DMS53 (cell line): ENCODE results near the gene CELF5.

Source experiments
- DNase-seq: peaks from one replicate; lab custom pipeline; 2025; lab: John Stamatoyannopoulos, UW

Gene CELF5

DNA sequence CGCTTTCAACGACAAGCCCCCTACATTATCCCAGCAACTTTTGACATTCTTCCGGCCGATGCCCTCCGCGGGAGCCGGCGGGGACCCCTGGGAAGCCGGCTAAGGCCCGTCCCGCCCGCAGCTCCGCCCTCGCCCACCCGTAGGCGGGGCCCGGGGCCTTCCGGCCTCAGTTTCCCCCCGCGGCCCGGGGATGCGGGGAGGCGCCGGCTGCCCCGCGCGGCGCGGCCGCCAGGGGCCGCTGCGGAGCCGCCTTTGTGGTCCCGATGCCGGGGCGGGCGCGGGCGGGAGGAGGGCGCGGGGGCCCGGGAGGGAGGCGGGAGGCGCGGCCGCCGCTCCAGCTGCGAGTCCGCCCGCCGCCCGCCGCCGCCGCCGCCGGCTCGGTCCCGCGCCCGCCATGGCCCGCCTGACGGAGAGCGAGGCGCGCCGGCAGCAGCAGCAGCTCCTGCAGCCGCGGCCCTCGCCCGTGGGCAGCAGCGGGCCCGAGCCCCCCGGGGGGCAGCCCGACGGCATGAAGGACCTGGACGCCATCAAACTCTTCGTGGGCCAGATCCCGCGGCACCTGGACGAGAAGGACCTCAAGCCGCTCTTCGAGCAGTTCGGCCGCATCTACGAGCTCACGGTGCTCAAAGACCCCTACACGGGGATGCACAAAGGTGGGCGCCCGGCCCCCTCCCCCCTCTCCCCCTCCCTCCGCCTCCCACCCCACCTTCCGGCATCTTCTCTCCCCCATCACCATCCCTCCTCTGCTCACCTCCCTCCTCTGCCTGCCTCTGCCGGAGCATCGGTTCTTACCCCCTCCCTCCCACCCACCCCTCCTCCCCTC lies at the start of gene CELF5:
Gene CELF5 (plus strand): TSS at position 316 of the 823 bp plus-strand sequence. CDS start 79 bp downstream, at position 395.
- DNase-seq: peak; percentile 78

DNA sequence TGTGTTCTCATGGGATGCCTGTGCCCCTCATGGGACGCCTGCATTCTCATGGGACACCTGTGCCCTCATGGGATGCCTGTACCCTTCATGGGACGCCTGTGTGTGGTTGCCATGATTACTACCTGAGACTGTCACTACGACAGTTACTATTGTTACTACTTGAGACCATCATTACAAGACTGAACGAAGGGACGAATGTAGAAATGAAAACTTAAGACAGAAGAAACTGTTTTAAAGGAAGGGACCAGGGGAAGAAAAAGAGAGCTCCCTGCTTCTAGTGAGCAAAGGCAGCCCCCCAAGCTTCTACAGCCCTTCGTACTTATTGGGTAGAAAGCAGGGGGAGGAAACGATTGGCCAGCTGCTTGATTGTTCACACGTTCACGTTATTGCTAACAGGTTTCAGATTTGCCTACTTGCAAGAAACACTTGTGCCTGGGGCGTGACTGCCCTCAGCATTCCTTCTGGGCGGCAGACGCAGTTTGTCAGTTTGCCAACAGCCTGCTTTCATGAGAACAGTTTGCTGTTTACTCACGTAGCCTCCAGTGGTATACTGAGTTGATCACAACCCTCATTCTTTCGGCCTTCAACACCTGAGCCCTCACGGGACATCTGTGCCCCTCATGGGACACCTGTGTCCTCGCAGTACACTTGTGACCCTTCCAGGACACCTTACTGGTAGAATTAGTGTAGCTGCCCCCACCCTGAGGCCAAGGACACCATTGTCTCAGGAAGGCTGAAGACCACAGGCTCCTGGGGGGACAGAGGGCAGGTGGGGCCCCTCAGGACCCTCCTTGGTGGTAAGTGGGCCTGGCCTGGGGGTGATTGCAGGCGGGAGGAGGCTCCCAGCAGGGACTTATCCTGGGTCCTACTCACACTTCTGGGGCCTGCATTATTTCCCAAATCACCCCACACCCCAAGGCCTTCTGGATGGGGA lies 48.4 kb upstream of the CELF5 start:
- DNase-seq: peak; percentile 32

DNA sequence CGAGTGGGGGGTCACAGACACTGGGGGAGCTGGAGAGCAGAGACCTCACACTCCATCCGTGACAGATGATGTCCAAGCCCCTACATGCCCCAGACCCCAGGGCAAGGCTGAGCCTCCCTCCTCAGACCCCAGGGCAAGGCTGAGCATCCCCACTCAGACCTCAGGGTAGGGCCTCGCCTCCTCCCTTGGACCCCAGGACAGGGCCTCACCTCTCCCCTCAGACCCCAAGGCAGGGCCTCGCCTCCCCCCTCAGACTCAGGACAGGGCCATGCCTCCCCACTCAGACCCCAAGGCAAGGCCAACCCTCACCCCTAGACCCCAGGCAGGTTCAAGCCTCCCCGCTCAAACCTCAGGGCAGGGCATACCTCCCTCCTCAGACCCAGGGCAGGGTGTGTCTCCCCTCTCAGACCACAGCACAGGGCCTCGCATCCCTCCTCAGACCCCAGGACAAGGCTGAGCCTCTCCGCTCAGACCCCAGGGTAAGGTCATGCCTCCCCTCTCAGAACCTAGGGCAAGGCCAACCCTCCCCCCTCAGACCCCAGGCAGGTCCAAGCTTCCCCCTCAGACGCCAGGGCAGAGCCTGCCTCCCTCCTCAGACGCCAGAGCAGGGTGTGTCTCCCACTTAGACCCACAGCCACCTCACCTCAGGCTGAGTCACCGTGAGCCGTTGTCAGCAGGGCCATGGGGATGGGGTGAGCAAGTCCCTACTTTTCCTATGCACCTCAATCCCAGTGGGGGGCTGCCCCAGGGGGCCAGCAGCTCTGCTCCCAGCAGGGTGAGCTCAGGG lies 47.6 kb upstream of the CELF5 start:
- DNase-seq: peak; percentile 35

DNA sequence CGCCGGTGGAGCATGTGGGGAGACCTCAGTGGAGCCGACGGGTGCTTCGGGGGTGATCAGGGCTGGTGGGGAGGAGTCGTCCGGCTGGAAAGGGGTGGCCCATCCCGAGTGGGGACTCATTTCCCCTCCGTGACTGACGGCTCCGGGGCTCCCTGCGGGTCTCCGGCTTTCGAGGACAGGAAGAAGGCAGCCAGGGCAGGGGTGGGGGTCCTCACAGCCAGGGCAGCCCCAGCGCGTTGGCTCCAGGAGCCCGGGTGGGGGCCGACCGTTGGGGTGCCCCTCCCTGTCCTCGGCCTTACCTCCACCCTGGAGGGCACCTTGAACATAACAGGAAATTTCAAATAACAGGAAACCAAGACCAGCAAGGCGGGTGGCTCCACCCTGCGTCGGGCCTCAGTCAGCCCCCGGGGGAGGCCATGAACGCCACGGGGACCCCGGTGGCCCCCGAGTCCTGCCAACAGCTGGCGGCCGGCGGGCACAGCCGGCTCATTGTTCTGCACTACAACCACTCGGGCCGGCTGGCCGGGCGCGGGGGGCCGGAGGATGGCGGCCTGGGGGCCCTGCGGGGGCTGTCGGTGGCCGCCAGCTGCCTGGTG lies 46.0 kb upstream of the CELF5 start, which contains the start of gene S1PR4:
Gene S1PR4 (plus strand): TSS at position 393 of the 596 bp plus-strand sequence. CDS start 24 bp downstream, at position 417.
- no peak for DNase-seq

DNA sequence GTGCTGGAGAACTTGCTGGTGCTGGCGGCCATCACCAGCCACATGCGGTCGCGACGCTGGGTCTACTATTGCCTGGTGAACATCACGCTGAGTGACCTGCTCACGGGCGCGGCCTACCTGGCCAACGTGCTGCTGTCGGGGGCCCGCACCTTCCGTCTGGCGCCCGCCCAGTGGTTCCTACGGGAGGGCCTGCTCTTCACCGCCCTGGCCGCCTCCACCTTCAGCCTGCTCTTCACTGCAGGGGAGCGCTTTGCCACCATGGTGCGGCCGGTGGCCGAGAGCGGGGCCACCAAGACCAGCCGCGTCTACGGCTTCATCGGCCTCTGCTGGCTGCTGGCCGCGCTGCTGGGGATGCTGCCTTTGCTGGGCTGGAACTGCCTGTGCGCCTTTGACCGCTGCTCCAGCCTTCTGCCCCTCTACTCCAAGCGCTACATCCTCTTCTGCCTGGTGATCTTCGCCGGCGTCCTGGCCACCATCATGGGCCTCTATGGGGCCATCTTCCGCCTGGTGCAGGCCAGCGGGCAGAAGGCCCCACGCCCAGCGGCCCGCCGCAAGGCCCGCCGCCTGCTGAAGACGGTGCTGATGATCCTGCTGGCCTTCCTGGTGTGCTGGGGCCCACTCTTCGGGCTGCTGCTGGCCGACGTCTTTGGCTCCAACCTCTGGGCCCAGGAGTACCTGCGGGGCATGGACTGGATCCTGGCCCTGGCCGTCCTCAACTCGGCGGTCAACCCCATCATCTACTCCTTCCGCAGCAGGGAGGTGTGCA lies 45.3 kb upstream of the CELF5 start:
- DNase-seq: no peak

DNA sequence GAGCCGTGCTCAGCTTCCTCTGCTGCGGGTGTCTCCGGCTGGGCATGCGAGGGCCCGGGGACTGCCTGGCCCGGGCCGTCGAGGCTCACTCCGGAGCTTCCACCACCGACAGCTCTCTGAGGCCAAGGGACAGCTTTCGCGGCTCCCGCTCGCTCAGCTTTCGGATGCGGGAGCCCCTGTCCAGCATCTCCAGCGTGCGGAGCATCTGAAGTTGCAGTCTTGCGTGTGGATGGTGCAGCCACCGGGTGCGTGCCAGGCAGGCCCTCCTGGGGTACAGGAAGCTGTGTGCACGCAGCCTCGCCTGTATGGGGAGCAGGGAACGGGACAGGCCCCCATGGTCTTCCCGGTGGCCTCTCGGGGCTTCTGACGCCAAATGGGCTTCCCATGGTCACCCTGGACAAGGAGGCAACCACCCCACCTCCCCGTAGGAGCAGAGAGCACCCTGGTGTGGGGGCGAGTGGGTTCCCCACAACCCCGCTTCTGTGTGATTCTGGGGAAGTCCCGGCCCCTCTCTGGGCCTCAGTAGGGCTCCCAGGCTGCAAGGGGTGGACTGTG lies 44.6 kb upstream of the CELF5 start:
- no peak for DNase-seq

DNA sequence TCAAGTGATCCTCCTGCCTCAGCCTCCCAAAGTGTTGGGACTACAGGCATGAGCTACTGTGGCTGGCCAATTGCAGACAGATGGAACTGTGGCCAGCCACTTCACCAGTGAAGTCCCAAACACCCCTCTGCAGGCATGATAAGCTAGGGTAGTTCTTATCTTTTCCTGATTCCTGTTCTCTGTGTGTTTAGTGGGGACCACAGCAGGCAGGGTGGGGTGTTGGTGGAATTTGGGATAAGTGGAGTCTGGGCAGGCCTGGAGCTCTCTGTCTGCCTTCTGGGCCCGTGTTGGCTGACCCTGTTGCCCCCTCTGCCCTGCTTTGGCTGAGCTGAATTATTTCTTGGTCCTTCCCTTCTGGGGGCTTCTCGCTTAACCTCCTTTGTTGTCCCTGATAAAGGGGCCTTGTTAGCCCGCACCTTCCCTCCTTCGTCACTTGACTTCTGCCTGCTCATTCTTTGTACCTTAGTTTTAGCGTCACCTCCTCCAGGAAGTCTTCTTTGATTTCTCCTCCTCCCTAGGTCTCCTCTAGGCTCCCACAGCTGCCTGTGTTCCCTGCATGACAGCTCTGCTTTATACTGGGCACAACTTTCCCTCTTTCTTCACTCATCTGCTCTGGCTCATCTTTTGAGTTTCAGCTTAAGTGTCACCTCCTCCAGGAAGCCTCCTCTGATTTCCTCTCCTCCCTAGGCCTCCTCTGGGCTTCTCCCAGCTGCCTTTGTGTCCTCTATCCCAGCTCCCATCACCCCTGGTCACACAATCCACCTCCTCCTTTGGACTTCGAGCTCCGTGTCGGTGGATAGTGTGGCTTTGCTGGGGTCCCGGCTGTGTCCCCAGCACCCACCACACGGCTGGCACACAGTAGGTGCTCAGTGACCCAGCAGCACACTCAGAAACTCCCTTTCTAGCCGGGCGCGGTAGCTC lies 40.5 kb upstream of the CELF5 start:
- no peak for DNase-seq

DNA sequence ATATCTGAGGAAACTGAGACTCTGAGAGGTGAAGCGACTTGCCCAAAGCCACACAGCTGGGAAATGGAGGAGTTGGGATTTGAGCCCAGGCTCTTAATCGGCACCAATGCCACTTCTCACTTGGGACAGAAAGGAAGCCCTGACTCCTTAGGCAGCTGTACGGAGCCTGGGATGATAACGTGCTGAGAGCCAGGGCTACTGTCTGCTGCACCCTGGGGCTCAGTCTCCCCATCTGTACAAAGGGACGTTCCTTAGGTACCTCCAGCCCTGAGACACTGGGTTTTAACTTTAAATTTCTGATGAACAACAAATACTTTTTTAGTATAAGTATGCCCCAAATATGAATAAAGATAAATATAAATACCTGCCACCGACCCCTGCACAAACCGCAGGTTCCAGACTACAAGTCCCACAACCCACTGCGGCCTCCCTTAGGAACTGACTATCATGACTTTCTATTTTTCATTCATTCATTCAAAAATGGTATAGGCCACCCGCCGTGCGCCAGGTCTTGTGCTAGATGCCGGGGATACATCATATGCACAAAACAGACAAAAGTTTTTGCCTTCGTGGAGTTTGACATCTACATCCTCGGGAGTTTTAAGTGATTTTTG lies 39.5 kb upstream of the CELF5 start:
- peak; percentile 86 for DNase-seq

DNA sequence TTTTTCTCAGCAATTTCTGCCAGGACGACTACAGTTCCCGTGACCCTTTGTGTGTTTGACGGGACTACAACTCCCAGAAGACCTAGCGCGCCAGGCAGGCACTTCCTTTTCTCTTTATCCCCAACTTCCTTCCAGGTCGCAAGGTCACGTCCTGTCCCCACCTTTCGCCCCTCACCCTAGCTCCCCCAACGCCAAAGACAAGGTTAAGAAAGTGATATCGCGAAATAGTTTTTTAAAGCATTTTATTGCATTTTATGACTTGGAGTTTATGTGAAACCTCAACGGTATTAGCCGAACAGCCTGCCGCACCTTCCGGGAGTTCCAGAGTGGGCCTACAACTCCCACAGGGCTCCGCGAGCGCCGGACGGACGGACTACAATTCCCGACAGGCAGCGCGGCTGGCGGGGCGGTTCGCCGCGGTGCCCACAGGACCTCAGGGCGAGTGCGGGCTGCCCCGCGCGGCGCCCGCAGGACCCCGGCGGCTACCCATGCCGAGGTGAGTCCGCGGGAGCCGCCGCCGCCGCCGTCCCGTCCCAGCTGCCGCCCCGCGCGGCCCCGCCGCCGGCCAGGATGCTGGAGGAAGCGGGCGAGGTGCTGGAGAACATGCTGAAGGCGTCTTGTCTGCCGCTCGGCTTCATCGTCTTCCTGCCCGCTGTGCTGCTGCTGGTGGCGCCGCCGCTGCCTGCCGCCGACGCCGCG lies 38.9 kb upstream of the CELF5 start, which contains the start of gene NCLN:
Gene NCLN (plus strand): TSS at position 470 of the 699 bp plus-strand sequence. CDS start 101 bp downstream, at position 571.
- peak; percentile 93 for DNase-seq

DNA sequence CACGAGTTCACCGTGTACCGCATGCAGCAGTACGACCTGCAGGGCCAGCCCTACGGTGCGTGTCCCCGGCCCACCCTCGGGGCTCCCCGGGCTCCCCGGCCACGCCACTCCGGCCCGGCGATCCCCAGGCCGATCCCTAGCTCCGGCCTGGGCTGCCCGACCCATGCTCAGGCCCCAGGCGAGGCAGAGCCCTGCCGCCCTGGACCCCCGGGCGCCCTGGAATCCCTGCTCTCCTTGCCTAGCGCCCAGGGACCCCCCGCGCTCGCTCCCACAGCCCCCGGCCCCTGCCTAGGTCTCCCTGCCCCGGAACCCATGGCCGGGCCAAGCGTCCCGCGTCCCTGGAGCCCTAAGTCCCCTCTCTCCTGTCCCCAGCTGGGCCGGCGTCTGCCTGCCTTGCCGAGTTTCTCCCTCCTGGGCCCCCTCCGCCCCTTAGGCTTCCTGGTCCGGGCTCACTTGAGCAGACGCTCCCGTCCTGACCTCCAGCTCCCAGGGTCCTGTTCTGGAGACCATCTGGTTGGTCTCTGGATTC lies 38.2 kb upstream of the CELF5 start:
- DNase-seq: peak; percentile 38

DNA sequence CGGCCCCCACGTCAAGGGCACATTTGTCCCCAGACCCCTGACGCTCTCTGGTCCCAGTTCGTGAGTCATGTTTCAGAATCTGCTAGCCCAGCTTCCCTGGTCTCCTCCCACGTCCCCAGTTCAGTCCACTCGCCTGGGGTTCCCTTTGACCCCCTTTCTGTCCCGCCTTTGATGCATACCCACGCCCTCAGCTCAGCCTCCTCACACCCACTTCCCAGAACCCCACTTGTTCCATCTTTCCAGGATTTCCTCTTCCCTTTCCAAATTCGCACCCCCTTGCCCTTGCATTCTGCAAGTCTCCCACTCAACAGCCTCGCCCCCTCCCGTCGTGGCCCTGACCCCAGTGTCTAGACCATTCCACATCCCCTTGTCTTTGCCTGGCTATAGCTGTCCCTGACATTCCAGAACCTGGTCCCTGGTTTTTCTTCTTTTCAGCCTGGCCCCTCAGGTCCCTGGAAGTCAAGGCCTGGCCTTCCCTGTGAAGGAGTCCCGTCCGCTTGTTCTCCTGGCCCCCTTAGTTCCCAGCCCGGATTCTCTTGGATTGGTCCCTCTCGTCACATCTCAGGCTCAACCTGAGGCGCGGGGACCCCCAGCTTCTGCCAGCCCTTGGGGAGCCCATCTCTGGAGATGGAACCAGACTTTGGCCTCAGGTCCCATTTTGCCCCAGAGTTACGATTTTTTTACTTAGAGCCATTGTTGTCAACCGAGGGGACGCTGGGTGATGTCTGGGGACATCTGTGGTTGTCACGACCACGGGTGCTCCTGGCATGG lies 37.4 kb upstream of the CELF5 start:
- no peak for DNase-seq

DNA sequence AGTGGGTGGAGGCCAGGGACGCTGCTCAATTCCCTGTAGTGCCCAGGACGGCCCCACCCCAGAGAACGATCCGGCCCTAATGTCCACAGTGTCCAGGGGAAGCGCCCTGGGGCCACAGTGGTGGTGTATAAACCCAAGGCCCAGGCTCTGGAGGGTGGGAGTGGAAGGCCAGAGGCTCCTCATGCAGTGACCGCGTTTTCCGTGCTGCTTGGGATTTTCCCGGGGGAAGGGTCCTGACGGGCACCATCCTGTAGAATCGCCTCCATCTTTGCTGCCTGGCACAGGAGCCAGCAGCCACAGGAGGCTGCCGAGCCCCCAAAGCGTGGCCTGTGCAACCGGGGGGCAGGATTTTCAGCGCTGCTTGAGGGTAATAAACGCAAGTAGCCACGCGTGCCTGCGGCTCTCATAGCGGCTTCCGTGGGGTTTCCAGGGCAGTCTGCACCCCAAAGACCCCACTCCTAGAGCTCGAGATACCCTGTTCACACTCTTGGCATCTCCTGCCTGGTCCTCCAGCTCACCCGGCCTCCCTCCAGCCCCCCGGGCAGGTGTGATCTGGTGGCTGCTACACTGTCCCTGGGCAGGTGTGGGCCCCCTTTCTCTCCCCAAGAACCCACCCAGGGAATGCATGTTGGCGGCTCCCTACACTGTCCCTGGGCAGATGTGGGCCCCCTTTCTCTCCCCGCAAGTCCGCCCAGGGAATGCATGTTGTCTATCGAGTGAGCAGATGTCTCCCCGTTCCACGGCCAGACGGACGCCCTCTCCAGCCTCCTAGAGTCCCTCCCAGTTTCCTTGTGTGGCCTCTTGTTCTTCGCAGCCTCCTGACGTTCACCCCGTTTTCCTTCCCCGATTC lies 36.6 kb upstream of the CELF5 start:
- DNase-seq: no peak

DNA sequence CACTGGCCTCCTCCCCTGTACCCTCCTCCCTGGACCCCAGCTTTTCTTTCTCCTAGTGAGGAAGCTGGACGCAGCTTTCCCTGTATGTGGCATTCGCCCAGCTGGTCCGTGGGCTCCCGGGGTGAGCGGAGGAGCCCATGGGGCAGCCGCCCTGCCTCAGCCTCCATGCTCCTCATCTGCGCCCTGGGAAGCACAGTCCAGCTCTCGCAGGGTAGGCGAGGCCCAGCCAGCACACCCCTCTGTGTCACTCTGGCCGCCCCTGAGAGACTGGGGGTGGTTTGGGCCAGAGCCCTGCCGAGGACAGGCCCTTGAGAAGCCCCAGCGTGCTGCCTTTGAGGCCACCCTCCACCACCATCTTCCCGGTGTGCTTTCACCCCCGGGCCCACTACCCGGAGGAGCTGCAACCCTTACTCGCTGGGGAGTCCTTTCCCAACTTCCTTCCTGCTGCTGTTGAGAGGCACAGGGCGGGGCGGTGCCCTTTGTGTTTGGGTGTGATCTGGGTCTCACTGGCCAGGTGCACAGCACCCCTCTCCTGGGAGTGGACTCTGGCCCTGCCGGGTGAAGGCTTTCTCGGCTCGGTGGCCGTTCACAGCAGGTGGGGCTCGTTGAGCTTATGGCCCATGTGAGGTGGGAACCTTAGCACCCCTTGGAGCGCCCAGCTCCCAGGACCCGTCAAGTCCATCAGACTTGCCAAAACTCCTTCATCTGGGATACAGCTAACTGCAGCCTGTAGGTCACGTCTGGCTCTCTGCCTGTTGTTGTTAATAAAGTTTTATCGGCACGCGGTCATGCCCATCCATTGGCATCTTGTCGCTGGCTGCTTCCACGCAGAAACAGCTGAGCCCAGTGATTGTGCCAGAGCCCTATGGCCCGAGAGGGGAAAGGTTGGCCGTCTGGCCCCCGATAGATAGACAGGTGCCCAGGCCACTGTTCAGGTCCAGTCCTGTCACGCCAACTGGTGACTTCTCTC lies 35.5 kb upstream of the CELF5 start:
- DNase-seq: no peak

DNA sequence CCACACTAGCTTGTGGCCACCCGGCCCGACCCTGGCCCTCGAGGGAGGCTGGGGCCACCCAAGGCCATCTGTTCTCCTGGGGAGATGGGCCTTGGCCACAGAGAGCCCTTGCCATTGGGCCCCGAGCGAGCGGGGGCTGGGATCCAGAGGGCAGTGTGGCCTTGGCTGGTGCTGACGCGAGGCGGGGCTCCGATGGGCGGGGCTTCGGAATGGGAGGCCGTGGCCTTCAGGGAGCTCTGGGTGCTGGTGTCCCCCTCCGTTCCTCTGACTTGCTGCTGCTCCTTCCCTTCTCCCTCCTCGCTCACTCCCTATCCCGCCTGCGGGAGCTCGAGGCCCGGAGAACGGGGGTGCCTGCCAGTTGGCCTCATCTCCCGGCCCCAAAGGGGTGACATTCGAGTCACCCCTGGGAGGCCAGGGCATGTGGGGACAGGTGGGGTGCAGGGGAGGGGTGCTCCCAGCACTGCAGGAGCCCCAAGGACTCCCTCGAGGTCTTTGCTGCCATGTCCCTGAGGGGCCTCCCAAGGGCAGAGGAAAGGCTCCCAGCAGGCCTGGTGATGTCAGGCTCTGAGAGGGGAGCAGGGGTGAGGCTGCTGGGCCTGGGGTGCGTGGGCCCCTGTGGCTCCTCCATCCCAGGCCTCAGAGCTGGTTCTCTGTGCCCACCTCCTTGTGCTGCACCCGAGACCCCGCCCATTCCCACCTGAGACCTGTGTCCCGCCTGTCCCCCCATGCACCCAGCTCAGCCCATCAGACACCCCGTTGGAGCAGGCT lies 34.6 kb upstream of the CELF5 start:
- no peak for DNase-seq
